ENCODE results near the gene SLC25A1.

Gene SLC25A1

GRCh38 chr22:19134874-19135273 lies 43.7 kb downstream of the SLC25A1 start:
- Histone ChIP-seq H2AFZ (ENCODE audit: low read depth) (no peak overlapping the region), H3K27me3 (ENCODE audit: insufficient read depth, low read depth) (no peaks in the 10 kb centered on the region), H3K4me1 (ENCODE audit: low read depth, poor library complexity, severe bottlenecking) (no peaks in the 10 kb centered on the region), H3K79me2 (ENCODE audit: insufficient read depth, low read depth) (no peaks in the 10 kb centered on the region), H4K20me1 (ENCODE audit: insufficient read depth) (no peaks in the 10 kb centered on the region), H3K9ac (no peak overlapping the region), H3K4me2 (no peak overlapping the region), H3K27ac (no peak overlapping the region), H3K36me3 (ENCODE audit: insufficient read depth) (no peaks in the 10 kb centered on the region; the same call in 1 of the 2 replicates), H3K4me3 (IDR thresholded peaks at IDR 0.05; ENCODE audit: insufficient read depth, low read depth, low read length) (no peak overlapping the region)
- no peak for TF ChIP-seq CTCF (conservative IDR thresholded peaks at IDR 0.05; ENCODE audit: low read depth, low read length)

GRCh38 chr22:19134176-19134831 lies 44.2 kb downstream of the SLC25A1 start:
- no peak overlapping the region for H3K9ac ChIP-seq
- H2AFZ ChIP-seq (ENCODE audit: low read depth), result no peak overlapping the region
- no peaks in the 10 kb centered on the region for H4K20me1 ChIP-seq (ENCODE audit: insufficient read depth)
- H3K4me2 ChIP-seq, result no peak overlapping the region
- no peak overlapping the region for H3K4me3 ChIP-seq (IDR thresholded peaks at IDR 0.05; ENCODE audit: insufficient read depth, low read depth, low read length)
- H3K27ac ChIP-seq, result no peak overlapping the region
- H3K4me1 ChIP-seq (ENCODE audit: low read depth, poor library complexity, severe bottlenecking), result no peaks in the 10 kb centered on the region
- no peaks in the 10 kb centered on the region; the same call in 1 of the 2 replicates for H3K36me3 ChIP-seq (ENCODE audit: insufficient read depth)
- no peaks in the 10 kb centered on the region for H3K79me2 ChIP-seq (ENCODE audit: insufficient read depth, low read depth)
- no peaks in the 10 kb centered on the region for H3K27me3 ChIP-seq (ENCODE audit: insufficient read depth, low read depth)
- no peak for TF ChIP-seq CTCF (conservative IDR thresholded peaks at IDR 0.05; ENCODE audit: low read depth, low read length)

- Histone ChIP-seq H3K27ac (no peak overlapping the region), H4K20me1 (ENCODE audit: insufficient read depth) (no peaks in the 10 kb centered on the region), H3K4me2 (no peak overlapping the region), H3K79me2 (ENCODE audit: insufficient read depth, low read depth) (no peaks in the 10 kb centered on the region), H3K4me3 (IDR thresholded peaks at IDR 0.05; ENCODE audit: insufficient read depth, low read depth, low read length) (no peak overlapping the region), H3K4me1 (ENCODE audit: low read depth, poor library complexity, severe bottlenecking) (no peaks in the 10 kb centered on the region), H3K9ac (no peak overlapping the region), H3K36me3 (ENCODE audit: insufficient read depth) (no peaks in the 10 kb centered on the region), H2AFZ (ENCODE audit: low read depth) (no peak overlapping the region), H3K27me3 (ENCODE audit: insufficient read depth, low read depth) (no peaks in the 10 kb centered on the region)
- TF ChIP-seq CTCF (conservative IDR thresholded peaks at IDR 0.05; ENCODE audit: low read depth, low read length), result no peak
These were observed 45.0 kb downstream of the SLC25A1 start for GRCh38 chr22:19133561-19133960.

- no peak for TF ChIP-seq CTCF (conservative IDR thresholded peaks at IDR 0.05; ENCODE audit: low read depth, low read length)
- no peaks in the 10 kb centered on the region for H3K4me1 ChIP-seq (ENCODE audit: low read depth, poor library complexity, severe bottlenecking)
- no peak overlapping the region for H3K9ac ChIP-seq
- H3K79me2 ChIP-seq (ENCODE audit: insufficient read depth, low read depth), result no peaks in the 10 kb centered on the region
- no peaks in the 10 kb centered on the region for H3K36me3 ChIP-seq (ENCODE audit: insufficient read depth)
- no peak overlapping the region for H3K4me3 ChIP-seq (IDR thresholded peaks at IDR 0.05; ENCODE audit: insufficient read depth, low read depth, low read length)
- H2AFZ ChIP-seq (ENCODE audit: low read depth), result no peak overlapping the region
- no peak overlapping the region for H3K27ac ChIP-seq
- no peaks in the 10 kb centered on the region for H3K27me3 ChIP-seq (ENCODE audit: insufficient read depth, low read depth)
- H4K20me1 ChIP-seq (ENCODE audit: insufficient read depth), result no peaks in the 10 kb centered on the region
- H3K4me2 ChIP-seq, result no peak overlapping the region
These were observed 45.7 kb downstream of the SLC25A1 start for GRCh38 chr22:19132693-19133400.
